ENCODE data around the gene HGD. TPM values are rescaled to one million over a fixed set of nuclear protein-coding genes. Genes with fewer than 3 reads are reported as not detected.

The HGD gene
- total RNA-seq, 1 experiment from 2014 or later = 0.59 TPM

- H3K4me3 ChIP-seq (replicated peaks in 1 of 2; ENCODE audit: low read depth in 1 of 2, low read length in 2 of 2) = no peak overlapping the region
- H3K9me2 ChIP-seq (ENCODE audit: insufficient read depth) = no peaks in the 10 kb centered on the region
- TF ChIP-seq MAX (IDR thresholded peaks at IDR 0.05) (no peak), JUND (IDR thresholded peaks at IDR 0.05) (no peak), CTCF (IDR thresholded peaks at IDR 0.05 in 2 of 3, conservative IDR thresholded peaks at IDR 0.05 in 1 of 3; ENCODE audit: borderline replicate concordance in 1 of 3, insufficient read depth in 1 of 3, low read depth in 2 of 3, low read length in 2 of 3) (no peak), ATF3 (IDR thresholded peaks at IDR 0.05) (no peak), YY1 (IDR thresholded peaks at IDR 0.05; ENCODE audit: extremely low read depth, insufficient replicate concordance, low read depth, low read length) (no peak), SIN3A (IDR thresholded peaks at IDR 0.05; ENCODE audit: low read depth) (no peak), CBX3 (IDR thresholded peaks at IDR 0.05; ENCODE audit: low read depth) (no peak), TCF7L2 (IDR thresholded peaks at IDR 0.05; ENCODE audit: borderline replicate concordance, extremely low read depth, insufficient read depth, insufficient read length) (no peak), ZBTB33 (IDR thresholded peaks at IDR 0.05; ENCODE audit: extremely low read depth, insufficient replicate concordance, low read length) (no peak), ZNF274 (IDR thresholded peaks at IDR 0.05; ENCODE audit: low read depth, low read length) (no peak), EGR1 (IDR thresholded peaks at IDR 0.05; ENCODE audit: low read depth) (no peak), REST (IDR thresholded peaks at IDR 0.05; ENCODE audit: low read depth) (no peak), EZH2 (IDR thresholded peaks at IDR 0.05) (no peak), ZFX (IDR thresholded peaks at IDR 0.05) (no peak), CEBPB (IDR thresholded peaks at IDR 0.05; ENCODE audit: low read depth) (no peak), SP1 (IDR thresholded peaks at IDR 0.05; ENCODE audit: low read depth) (no peak), SRF (IDR thresholded peaks at IDR 0.05; ENCODE audit: low read depth) (no peak), POLR2A (IDR thresholded peaks at IDR 0.05; ENCODE audit: borderline replicate concordance, extremely low read depth, insufficient read depth, insufficient read length) (no peak), EZH2phosphoT487 (IDR thresholded peaks at IDR 0.05; ENCODE audit: borderline replicate concordance) (no peak)
- no peak overlapping the region for H2AFZ ChIP-seq (ENCODE audit: low read depth, low read length, poor library complexity, severe bottlenecking)
- RAD21 ChIA-PET (ENCODE audit: low non-redundant PET in 1 of 2, low total read pairs in 2 of 2, uncharacterized antibody in 2 of 2, unreplicated experiment in 2 of 2) = no interaction called here
- H4K20me1 ChIP-seq (ENCODE audit: insufficient read depth) = no peaks in the 10 kb centered on the region
- H3K4me2 ChIP-seq (ENCODE audit: low read length) = no peak overlapping the region
- no peak overlapping the region for H3K9ac ChIP-seq (ENCODE audit: low read length)
- CTCF ChIA-PET = no interaction called here
- BruUV-seq (replicated peaks) = no TSS peak
- no peaks in the 10 kb centered on the region for H3K4me1 ChIP-seq (ENCODE audit: control insufficient read depth in 1 of 2, insufficient read depth in 2 of 2, low read length in 2 of 2)
- H3K27me3 ChIP-seq (ENCODE audit: insufficient read depth, low read length) = no peaks in the 10 kb centered on the region
- H3K79me2 ChIP-seq (ENCODE audit: insufficient read depth, low read length) = no peaks in the 10 kb centered on the region
- intact Hi-C loops (cut with micrococcal nuclease) = no loop called here
- no peak overlapping the region for H3K27ac ChIP-seq (ENCODE audit: low read depth, low read length)
- no peaks in the 10 kb centered on the region for H3K36me3 ChIP-seq (ENCODE audit: control insufficient read depth in 1 of 2, insufficient read depth in 2 of 2, low read length in 2 of 2)
- DNase-seq (ENCODE audit: low read depth, low spot score) (no peak), ATAC-seq (no peak)
- no peaks in the 10 kb centered on the region for H3K9me3 ChIP-seq (ENCODE audit: control insufficient read depth in 1 of 2, insufficient read depth in 1 of 2, low read depth in 1 of 2, low read length in 2 of 2)
- POLR2A ChIA-PET = no interaction called here
Observed at GRCh38 chr3:120645083-120645845, 36.8 kb downstream of the HGD start.
